ENCODE data around the gene ANXA7. TPM values are rescaled to one million over a fixed set of nuclear protein-coding genes. Genes with fewer than 3 reads are reported as not detected.

ANXA7 gene
- total RNA-seq, 2 donors from 2014 or later = 98.9 to 117 TPM

DNA sequence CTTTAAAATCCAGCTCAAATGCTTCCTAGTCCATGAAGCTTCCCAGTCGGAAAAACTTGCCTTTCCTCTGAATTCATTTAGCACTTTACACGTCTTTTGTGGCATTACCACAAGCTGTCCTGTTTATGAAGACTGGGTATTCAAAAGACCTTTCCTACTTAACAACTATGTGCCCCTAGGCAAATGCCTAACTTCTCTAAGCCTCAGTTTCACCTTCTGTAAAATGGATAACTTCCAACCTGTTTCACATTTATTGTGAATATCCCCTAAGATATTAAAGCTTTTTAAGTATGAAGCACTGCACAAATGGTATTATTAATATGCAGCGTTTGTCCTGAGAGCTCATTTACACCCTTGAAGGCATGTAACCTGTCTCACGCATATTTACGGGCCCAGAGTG, 56.0 kb downstream of the ANXA7 start:
- Histone ChIP-seq H3K36me3 (no peaks in the 10 kb centered on the region), H3K27ac (peak overlapping the region in 1 of 2 donors; percentile 63), H3K27me3 (replicated peaks; ENCODE audit: insufficient read depth) (no peaks in the 10 kb centered on the region), H3K4me3 (peak overlapping the region; percentile 57 to 61), H3K9me3 (no peaks in the 10 kb centered on the region), H3K4me1 (replicated peaks) (no peaks in the 10 kb centered on the region)
- DNase-seq (ENCODE audit: low spot score) = no peak
- TF ChIP-seq, protein P1, sequence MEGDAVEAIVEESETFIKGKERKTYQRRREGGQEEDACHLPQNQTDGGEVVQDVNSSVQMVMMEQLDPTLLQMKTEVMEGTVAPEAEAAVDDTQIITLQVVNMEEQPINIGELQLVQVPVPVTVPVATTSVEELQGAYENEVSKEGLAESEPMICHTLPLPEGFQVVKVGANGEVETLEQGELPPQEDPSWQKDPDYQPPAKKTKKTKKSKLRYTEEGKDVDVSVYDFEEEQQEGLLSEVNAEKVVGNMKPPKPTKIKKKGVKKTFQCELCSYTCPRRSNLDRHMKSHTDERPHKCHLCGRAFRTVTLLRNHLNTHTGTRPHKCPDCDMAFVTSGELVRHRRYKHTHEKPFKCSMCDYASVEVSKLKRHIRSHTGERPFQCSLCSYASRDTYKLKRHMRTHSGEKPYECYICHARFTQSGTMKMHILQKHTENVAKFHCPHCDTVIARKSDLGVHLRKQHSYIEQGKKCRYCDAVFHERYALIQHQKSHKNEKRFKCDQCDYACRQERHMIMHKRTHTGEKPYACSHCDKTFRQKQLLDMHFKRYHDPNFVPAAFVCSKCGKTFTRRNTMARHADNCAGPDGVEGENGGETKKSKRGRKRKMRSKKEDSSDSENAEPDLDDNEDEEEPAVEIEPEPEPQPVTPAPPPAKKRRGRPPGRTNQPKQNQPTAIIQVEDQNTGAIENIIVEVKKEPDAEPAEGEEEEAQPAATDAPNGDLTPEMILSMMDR (IDR thresholded peaks at IDR 0.05) = no peak
- TF ChIP-seq POLR2AphosphoS5 (IDR thresholded peaks at IDR 0.05) (no peak), POLR2A (IDR thresholded peaks at IDR 0.05) (no peak)
- 33% methylated on average over 5 of the region's 5 CpGs for WGBS
- intact Hi-C loops (cut with DNase I) = no loop called here

DNA sequence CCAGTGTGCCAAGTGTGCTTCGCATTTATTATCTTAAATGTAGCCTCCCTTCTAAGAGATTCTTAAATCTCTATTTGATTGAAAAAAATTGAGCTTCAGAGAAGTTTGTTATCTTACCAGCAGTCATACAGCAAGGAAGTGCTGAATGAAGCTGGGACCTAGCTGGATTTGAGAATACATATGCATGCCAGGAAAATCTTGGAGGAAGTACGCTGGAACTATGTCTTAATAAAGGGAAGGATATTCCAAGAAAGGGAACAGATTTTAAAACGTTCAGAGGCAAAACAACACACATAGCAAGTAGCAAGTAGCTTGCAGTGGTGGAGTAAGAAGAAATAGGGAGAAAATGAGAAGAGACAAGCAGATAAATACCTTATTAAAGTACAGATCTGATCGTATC, 56.7 kb downstream of the ANXA7 start:
- H3K36me3 ChIP-seq = no peaks in the 10 kb centered on the region
- no peaks in the 10 kb centered on the region for H3K9me3 ChIP-seq
- H3K4me3 ChIP-seq = no peak overlapping the region
- intact Hi-C loops (cut with DNase I) = no loop called here
- H3K4me1 ChIP-seq (replicated peaks) = no peaks in the 10 kb centered on the region
- no peak for DNase-seq (ENCODE audit: low spot score)
- TF ChIP-seq POLR2AphosphoS5 (IDR thresholded peaks at IDR 0.05) (no peak), POLR2A (IDR thresholded peaks at IDR 0.05) (no peak)
- TF ChIP-seq, protein P1 (IDR thresholded peaks at IDR 0.05) = no peak
- H3K27me3 ChIP-seq (replicated peaks; ENCODE audit: insufficient read depth) = no peaks in the 10 kb centered on the region
- H3K27ac ChIP-seq = no peak overlapping the region
- WGBS = 45% methylated on average over 4 of the region's 4 CpGs

DNA sequence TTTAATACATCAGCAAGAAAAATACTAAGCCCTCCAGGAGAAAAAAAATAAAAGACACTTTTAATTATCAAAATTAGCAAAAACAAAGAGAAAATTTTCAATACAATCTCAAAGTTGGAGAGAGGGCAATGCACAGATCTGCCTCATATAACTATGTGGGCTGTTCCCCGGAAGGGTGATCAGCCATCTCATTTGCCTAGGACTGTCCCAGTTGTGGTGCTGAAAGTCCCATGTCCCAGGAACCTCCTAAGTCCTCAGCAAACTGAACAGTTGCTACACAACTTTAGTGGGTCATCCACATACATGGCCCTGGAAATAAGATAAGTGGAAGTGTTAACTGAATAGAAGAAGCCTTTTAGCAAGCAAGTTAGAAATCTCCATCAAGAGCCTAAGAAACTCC, 69.6 kb downstream of the ANXA7 start:
- DNase-seq (ENCODE audit: low spot score) = no peak
- Histone ChIP-seq H3K27me3 (replicated peaks; ENCODE audit: insufficient read depth) (no peaks in the 10 kb centered on the region), H3K4me1 (replicated peaks) (no peaks in the 10 kb centered on the region), H3K27ac (no peak overlapping the region), H3K36me3 (no peaks in the 10 kb centered on the region), H3K4me3 (no peak overlapping the region), H3K9me3 (no peaks in the 10 kb centered on the region)
- intact Hi-C loops (cut with DNase I) = no loop called here
- no peak for TF ChIP-seq POLR2AphosphoS5 (IDR thresholded peaks at IDR 0.05)
- TF ChIP-seq, protein P1 (IDR thresholded peaks at IDR 0.05) = no peak
- no peak for TF ChIP-seq POLR2A (IDR thresholded peaks at IDR 0.05)
- 90% methylated on average over 1 of the region's 1 CpG for WGBS

DNA sequence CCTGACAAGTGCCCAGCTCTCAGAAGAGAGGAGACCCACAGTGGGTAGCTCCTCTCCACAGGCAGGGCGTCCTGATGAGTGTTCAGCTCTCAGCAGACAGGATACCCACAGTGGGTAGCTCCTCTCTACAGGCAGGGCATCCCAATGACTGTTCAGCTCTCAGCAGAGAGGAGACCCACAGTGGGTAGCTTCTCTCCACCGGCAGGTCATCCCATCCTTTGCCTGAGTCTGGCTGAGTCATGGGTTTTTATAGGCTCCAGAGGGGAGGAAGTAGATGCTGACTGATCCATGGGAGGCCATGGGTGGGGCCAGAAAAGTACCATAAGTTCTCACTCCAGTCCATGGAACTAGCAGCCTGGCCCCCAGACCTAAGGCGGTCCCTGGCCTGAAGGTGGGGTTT, 73.7 kb downstream of the ANXA7 start:
- WGBS = 92% methylated on average over 3 of the region's 3 CpGs
- no peak overlapping the region for H3K4me3 ChIP-seq
- H3K27me3 ChIP-seq (replicated peaks; ENCODE audit: insufficient read depth) = no peaks in the 10 kb centered on the region
- H3K4me1 ChIP-seq (replicated peaks) = no peaks in the 10 kb centered on the region
- no peak overlapping the region for H3K27ac ChIP-seq
- no peaks in the 10 kb centered on the region for H3K9me3 ChIP-seq
- intact Hi-C loops (cut with DNase I) = no loop called here
- TF ChIP-seq POLR2A (IDR thresholded peaks at IDR 0.05) (no peak), POLR2AphosphoS5 (IDR thresholded peaks at IDR 0.05) (no peak)
- TF ChIP-seq, protein P1 (IDR thresholded peaks at IDR 0.05) = no peak
- no peaks in the 10 kb centered on the region for H3K36me3 ChIP-seq
- no peak for DNase-seq (ENCODE audit: low spot score)

DNA sequence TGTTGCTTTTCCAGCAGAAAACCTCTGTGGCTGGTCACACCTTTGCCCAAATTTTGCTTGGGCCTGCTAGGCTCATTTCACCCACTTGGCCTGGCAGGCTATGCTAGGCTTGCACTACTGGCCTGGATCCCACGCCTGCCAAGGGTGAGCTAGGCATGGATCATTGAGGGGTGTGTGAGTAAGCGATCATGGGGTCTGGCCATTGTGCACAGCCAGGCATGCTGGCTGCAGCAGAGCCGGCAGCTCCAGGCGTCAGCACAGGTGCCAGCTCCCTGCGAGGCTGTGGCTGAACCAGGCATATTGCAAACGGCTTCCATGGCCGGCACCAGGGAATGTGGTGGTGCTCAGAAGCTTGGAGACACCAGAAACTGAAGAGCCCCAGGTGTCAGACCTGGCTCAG, 74.4 kb downstream of the ANXA7 start:
- no peaks in the 10 kb centered on the region for H3K4me1 ChIP-seq (replicated peaks)
- H3K4me3 ChIP-seq = no peak overlapping the region
- H3K36me3 ChIP-seq = no peaks in the 10 kb centered on the region
- TF ChIP-seq POLR2A (IDR thresholded peaks at IDR 0.05) (no peak), POLR2AphosphoS5 (IDR thresholded peaks at IDR 0.05) (no peak)
- TF ChIP-seq, protein P1 (IDR thresholded peaks at IDR 0.05) = no peak
- H3K27ac ChIP-seq = no peak overlapping the region
- intact Hi-C loops (cut with DNase I) = no loop called here
- no peaks in the 10 kb centered on the region for H3K27me3 ChIP-seq (replicated peaks; ENCODE audit: insufficient read depth)
- H3K9me3 ChIP-seq = no peaks in the 10 kb centered on the region
- 96% methylated on average over 7 of the region's 7 CpGs for WGBS
- no peak for DNase-seq (ENCODE audit: low spot score)
